ENCODE measurements around the gene RDH16. TPM values are rescaled to one million over a fixed set of nuclear protein-coding genes. Genes with fewer than 3 reads are reported as not detected.
"Not testable (repeated sequence)": the region's sequence is repeated elsewhere in the genome, so short reads cannot be mapped to it uniquely, and the experiment has no call there.

The RDH16 gene
- total RNA-seq, 2 experiments from 2014 or later: 0.18 to 0.32 TPM

GRCh38 chr12:56951582-56952339, 5.6 kb downstream of the RDH16 start:
- POLR2A ChIA-PET: no interaction called here
- Mint-ChIP-seq H3K27ac (no peak overlapping the region), H3K27me3 (no peaks in the 10 kb centered on the region), H3K36me3 (ENCODE audit: low read depth) (no peaks in the 10 kb centered on the region), H3K9me3 (ENCODE audit: low read depth) (no peaks in the 10 kb centered on the region), H3K4me1 (no peaks in the 10 kb centered on the region), H3K4me3 (no peak overlapping the region)
- CTCF ChIA-PET: no interaction called here
- intact Hi-C loops (cut with DNase I, micrococcal nuclease): no loop called here
- DNase-seq (no peak), ATAC-seq (no peak)

DNA sequence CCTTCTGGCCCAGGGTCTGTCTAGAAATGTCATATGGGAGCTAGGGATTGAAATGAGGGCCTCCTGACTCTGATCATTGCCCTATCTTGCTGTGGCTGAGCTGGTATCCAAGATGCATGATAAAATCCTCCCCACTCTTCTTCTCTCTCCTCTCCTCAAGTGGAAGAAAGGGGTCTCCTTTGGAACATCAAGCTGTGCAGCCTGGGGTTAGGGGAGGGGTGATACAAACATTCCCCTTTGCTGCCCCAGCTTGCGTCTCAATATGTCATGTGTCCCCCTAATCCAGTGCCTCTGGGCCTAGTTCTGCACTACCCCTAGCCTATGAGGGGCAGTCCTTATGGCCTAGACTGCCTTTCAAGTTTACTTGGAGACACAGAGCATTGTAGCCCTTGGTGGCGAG, 8.5 kb downstream of the RDH16 start:
- H3K36me3 Mint-ChIP-seq (ENCODE audit: low read depth): no peaks in the 10 kb centered on the region
- ATAC-seq: no peak
- no peak overlapping the region for H3K27ac Mint-ChIP-seq
- no peak for DNase-seq
- H3K27me3 Mint-ChIP-seq: no peaks in the 10 kb centered on the region
- H3K4me1 Mint-ChIP-seq: no peaks in the 10 kb centered on the region
- ChIA-PET CTCF (interaction anchor here (2.3 kb wide), 1 partner anchor 11 kb away, joined by 6 read pairs; no protein-coding TSS in a partner anchor), POLR2A (no interaction called here)
- no peak overlapping the region for H3K4me3 Mint-ChIP-seq
- H3K9me3 Mint-ChIP-seq (ENCODE audit: low read depth): no peaks in the 10 kb centered on the region
- intact Hi-C loops (cut with DNase I, micrococcal nuclease): no loop called here

- ChIA-PET CTCF (interaction anchor here (2.3 kb wide), 1 partner anchor 11 kb away, joined by 6 read pairs; no protein-coding TSS in a partner anchor), POLR2A (no interaction called here)
- intact Hi-C loops (cut with DNase I, micrococcal nuclease): no loop called here
- Mint-ChIP-seq H3K36me3 (ENCODE audit: low read depth) (no peaks in the 10 kb centered on the region), H3K27ac (no peak overlapping the region), H3K4me3 (no peak overlapping the region), H3K4me1 (no peaks in the 10 kb centered on the region), H3K9me3 (ENCODE audit: low read depth) (no peaks in the 10 kb centered on the region), H3K27me3 (no peaks in the 10 kb centered on the region)
- ATAC-seq (no peak), DNase-seq (no peak)
These were observed 9.0 kb downstream of the RDH16 start for GRCh38 chr12:56948457-56948777.

DNA sequence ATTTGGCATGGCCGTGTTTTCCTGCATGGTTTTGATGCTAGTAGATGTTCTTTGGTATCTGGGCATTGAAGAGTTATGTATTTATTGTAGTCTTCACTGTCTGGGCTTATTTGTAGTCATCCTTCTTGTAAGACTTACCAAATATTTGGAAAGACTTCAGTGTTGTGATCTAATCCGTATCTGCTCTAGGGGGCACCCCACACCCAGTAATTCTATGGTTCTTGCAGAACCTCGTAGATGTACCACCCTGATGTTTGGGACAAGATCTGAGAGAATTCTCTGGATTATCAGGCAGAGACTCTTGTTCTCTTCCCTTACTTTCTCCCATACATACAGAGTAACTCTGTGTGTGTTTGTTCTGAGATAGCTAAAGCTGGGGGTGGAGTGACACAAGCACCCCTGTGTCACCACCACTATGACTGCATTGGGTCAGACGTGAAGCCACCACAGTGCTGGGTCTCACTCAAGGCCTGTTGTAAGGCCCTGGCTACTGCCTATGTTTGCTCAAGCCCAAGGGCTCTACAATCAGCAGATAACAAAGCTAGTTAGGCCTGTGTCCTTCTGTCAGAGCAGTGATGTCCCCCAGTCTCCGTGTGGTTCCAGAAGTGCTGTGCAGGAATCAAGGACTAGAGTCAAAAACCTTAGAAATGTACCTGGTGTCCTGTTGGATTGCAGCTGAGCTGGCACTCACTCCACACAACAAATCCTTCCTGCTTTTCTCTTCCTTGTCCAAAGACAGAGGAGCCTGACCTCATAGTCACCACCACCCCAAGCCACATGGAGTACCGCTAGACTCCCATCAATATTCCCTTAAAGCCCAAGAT, 9.6 kb downstream of the RDH16 start:
- ChIA-PET CTCF (interaction anchor here (0.6 to 2.3 kb wide), 2 partner anchors 12 to 213 kb away, joined by 3 to 6 read pairs; no protein-coding TSS in a partner anchor), POLR2A (interaction anchor here (0.7 kb wide), 1 partner anchor 498 kb away, joined by 4 read pairs; no protein-coding TSS in a partner anchor)
- no peak for DNase-seq
- Mint-ChIP-seq H3K27ac (no peak overlapping the region), H3K27me3 (peaks cover under 1% of the 10 kb centered on the region), H3K4me3 (no peak overlapping the region), H3K36me3 (ENCODE audit: low read depth) (no peaks in the 10 kb centered on the region), H3K4me1 (no peaks in the 10 kb centered on the region), H3K9me3 (ENCODE audit: low read depth) (no peaks in the 10 kb centered on the region)
- intact Hi-C loops (cut with DNase I, micrococcal nuclease): no loop called here
- no peak for ATAC-seq

- H3K27me3 Mint-ChIP-seq: peaks cover 5% of the 10 kb centered on the region
- no peak for ATAC-seq
- no peaks in the 10 kb centered on the region for H3K4me1 Mint-ChIP-seq
- intact Hi-C loops (cut with DNase I, micrococcal nuclease): no loop called here
- ChIA-PET POLR2A (no interaction called here), CTCF (interaction anchor here (0.6 kb wide), 1 partner anchor 376 kb away, joined by 3 read pairs; no protein-coding TSS in a partner anchor)
- no peaks in the 10 kb centered on the region for H3K9me3 Mint-ChIP-seq (ENCODE audit: low read depth)
- no peaks in the 10 kb centered on the region for H3K36me3 Mint-ChIP-seq (ENCODE audit: low read depth)
- no peak for DNase-seq
- H3K27ac Mint-ChIP-seq: no peak overlapping the region
- no peak overlapping the region for H3K4me3 Mint-ChIP-seq
These were observed 13.5 kb downstream of the RDH16 start for GRCh38 chr12:56943878-56944277.

- H3K36me3 Mint-ChIP-seq (ENCODE audit: low read depth); intact Hi-C loops (cut with DNase I, micrococcal nuclease): not testable (repeated sequence)
These were observed 14.0 kb downstream of the RDH16 start for GRCh38 chr12:56943374-56943773.

GRCh38 chr12:56941299-56942017, 15.9 kb downstream of the RDH16 start:
- H3K27ac Mint-ChIP-seq: no peak overlapping the region
- DNase-seq (no peak), ATAC-seq (peak; percentile 58)
- intact Hi-C loops (cut with DNase I, micrococcal nuclease): no loop called here
- ChIA-PET CTCF (no interaction called here), POLR2A (interaction anchor here (0.6 kb wide), 1 partner anchor 134 kb away, joined by 3 read pairs; no protein-coding TSS in a partner anchor)
- no peak overlapping the region for H3K4me3 Mint-ChIP-seq
- H3K27me3 Mint-ChIP-seq: peaks cover 8% of the 10 kb centered on the region
- H3K4me1 Mint-ChIP-seq: no peaks in the 10 kb centered on the region
- H3K36me3 Mint-ChIP-seq (ENCODE audit: low read depth): no peaks in the 10 kb centered on the region
- no peaks in the 10 kb centered on the region for H3K9me3 Mint-ChIP-seq (ENCODE audit: low read depth)

More at GRCh38 chr12:56943374-56943773, 14.0 kb downstream of the RDH16 start:
- POLR2A ChIA-PET; H3K4me1 Mint-ChIP-seq; H3K27ac Mint-ChIP-seq; DNase-seq; H3K27me3 Mint-ChIP-seq; H3K9me3 Mint-ChIP-seq (ENCODE audit: low read depth); CTCF ChIA-PET; H3K4me3 Mint-ChIP-seq; ATAC-seq: not testable (repeated sequence)

- H3K4me3 Mint-ChIP-seq; ATAC-seq; CTCF ChIA-PET; H3K9me3 Mint-ChIP-seq (ENCODE audit: low read depth); H3K4me1 Mint-ChIP-seq; H3K36me3 Mint-ChIP-seq (ENCODE audit: low read depth); H3K27ac Mint-ChIP-seq; POLR2A ChIA-PET; intact Hi-C loops (cut with DNase I, micrococcal nuclease); DNase-seq; H3K27me3 Mint-ChIP-seq: not testable (repeated sequence)
These were observed 16.5 kb downstream of the RDH16 start for GRCh38 chr12:56940942-56941298.

DNA sequence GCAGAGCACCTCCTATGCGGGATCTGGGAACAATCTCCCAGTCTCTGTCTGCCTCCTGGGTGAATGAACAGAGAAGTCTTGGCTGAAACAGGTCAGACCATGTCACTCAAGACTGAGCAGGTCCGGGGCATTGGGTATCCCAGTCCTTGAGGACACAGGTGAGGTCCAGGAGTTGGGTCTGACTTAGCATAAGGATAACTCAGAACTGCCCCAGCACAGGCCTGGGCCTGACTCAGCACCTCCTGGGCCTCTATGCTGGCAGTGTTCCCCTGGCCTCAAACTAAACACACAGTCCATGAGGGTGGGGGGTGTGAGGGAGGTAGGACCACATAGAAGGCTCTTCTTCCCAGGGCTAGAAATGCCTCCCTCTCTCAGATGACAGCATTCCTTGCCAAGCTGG, 21.7 kb downstream of the RDH16 start:
- Mint-ChIP-seq H3K4me1 (peaks cover 4% of the 10 kb centered on the region), H3K9me3 (ENCODE audit: low read depth) (no peaks in the 10 kb centered on the region), H3K4me3 (no peak overlapping the region), H3K36me3 (ENCODE audit: low read depth) (no peaks in the 10 kb centered on the region), H3K27ac (no peak overlapping the region), H3K27me3 (peaks cover 3% of the 10 kb centered on the region)
- intact Hi-C loops (cut with DNase I, micrococcal nuclease): no loop called here
- DNase-seq (no peak), ATAC-seq (no peak)
- ChIA-PET POLR2A (no interaction called here), CTCF (interaction anchor here (1.1 kb wide), 1 partner anchor 65 kb away, joined by 3 read pairs; no protein-coding TSS in a partner anchor)

- POLR2A ChIA-PET: no interaction called here
These were observed 22.3 kb downstream of the RDH16 start for GRCh38 chr12:56935157-56935556.

GRCh38 chr12:56933826-56934625, 23.4 kb downstream of the RDH16 start, which contains the start of gene SDR9C7:
Gene SDR9C7, minus strand, starts transcription at chr12:56934408. Its CDS starts 147 bp downstream, at chr12:56934261.
- ChIA-PET POLR2A (no interaction called here), CTCF (interaction anchor here (0.7 kb wide), 1 partner anchor 131 kb away, joined by 3 read pairs; no protein-coding TSS in a partner anchor)
- H3K4me1 Mint-ChIP-seq: peaks cover 4% of the 10 kb centered on the region
- no peak within 1 kb of the TSS for H3K27ac Mint-ChIP-seq
- no peaks in the 10 kb centered on the region for H3K36me3 Mint-ChIP-seq (ENCODE audit: low read depth)
- H3K4me3 Mint-ChIP-seq: no peak within 1 kb of the TSS
- intact Hi-C loops (cut with DNase I, micrococcal nuclease): no loop called here
- H3K9me3 Mint-ChIP-seq (ENCODE audit: low read depth): no peaks in the 10 kb centered on the region
- DNase-seq (no peak), ATAC-seq (no peak)
- H3K27me3 Mint-ChIP-seq: peaks cover 3% of the 10 kb centered on the region

More at GRCh38 chr12:56935157-56935556, 22.3 kb downstream of the RDH16 start:
- Mint-ChIP-seq H3K27me3 (peaks cover 3% of the 10 kb centered on the region), H3K9me3 (ENCODE audit: low read depth) (no peaks in the 10 kb centered on the region), H3K27ac (no peak overlapping the region), H3K36me3 (ENCODE audit: low read depth) (no peaks in the 10 kb centered on the region), H3K4me1 (peaks cover 4% of the 10 kb centered on the region), H3K4me3 (no peak overlapping the region)
- CTCF ChIA-PET: no interaction called here
- ATAC-seq (no peak), DNase-seq (no peak)
- intact Hi-C loops (cut with DNase I, micrococcal nuclease): no loop called here

All from activated CD4-positive, alpha-beta T cell treated with anti-CD3 and anti-CD28 coated beads for 36 hours (primary cell).